GM12864 (cell line): ENCODE data around the gene HIBADH.
A peak's percentile ranks its signal among the peaks of the same experiment; 100 is the strongest.

Experiments
- DNase-seq: peaks from one replicate; pipeline ENCODE4 v3.0.0-alpha.2; 2011; ENCODE audit warnings: low read depth
- H3K4me3 ChIP-seq: 2 replicates; pipeline ENCODE4 v1.5.1; 2011; ENCODE audit warnings: mild to moderate bottlenecking, low read depth, low read length, control low read depth
- CTCF ChIP-seq: IDR thresholded peaks from 2 replicates; pipeline ENCODE4 v1.5.1; 2011; ENCODE audit warnings: low read depth, mild to moderate bottlenecking, moderate library complexity, low read length, control low read depth, inconsistent platforms; ENCODE audit errors: missing control alignments

The HIBADH gene

GRCh38 chr7:27689591-27690164 lies 27.0 kb upstream of the HIBADH start:
- no peak overlapping the region for H3K4me3 ChIP-seq
- TF ChIP-seq CTCF: peak; percentile 62
- no peak for DNase-seq

- no peak for DNase-seq
- H3K4me3 ChIP-seq: no peak overlapping the region
- TF ChIP-seq CTCF: no peak
Measured at GRCh38 chr7:27689150-27689549, 26.5 kb upstream of the HIBADH start.

GRCh38 chr7:27688646-27689045 lies 26.0 kb upstream of the HIBADH start:
- no peak for TF ChIP-seq CTCF
- no peak for DNase-seq
- no peak overlapping the region for H3K4me3 ChIP-seq

GRCh38 chr7:27688056-27688455 lies 25.4 kb upstream of the HIBADH start:
- no peak for TF ChIP-seq CTCF
- DNase-seq: no peak
- H3K4me3 ChIP-seq: no peak overlapping the region

- no peak for TF ChIP-seq CTCF
- no peak for DNase-seq
- no peak overlapping the region for H3K4me3 ChIP-seq
Measured at GRCh38 chr7:27686315-27686714, 23.6 kb upstream of the HIBADH start.

GRCh38 chr7:27685893-27686292 lies 23.2 kb upstream of the HIBADH start:
- no peak for DNase-seq
- TF ChIP-seq CTCF: no peak
- no peak overlapping the region for H3K4me3 ChIP-seq

- H3K4me3 ChIP-seq: no peak overlapping the region
- no peak for DNase-seq
- no peak for TF ChIP-seq CTCF
Measured at GRCh38 chr7:27685209-27685608, 22.5 kb upstream of the HIBADH start.
